GM13977 (cell line): ENCODE results near the gene PALMD.

Experiments
- DNase-seq: peaks from one replicate; pipeline ENCODE4 v3.0.0; 2012; ENCODE audit warnings: low spot score
- CTCF ChIP-seq: IDR thresholded peaks from 2 replicates; pipeline ENCODE4 v1.5.1; 2012; ENCODE audit warnings: mild to moderate bottlenecking, control low read depth; ENCODE audit not compliant: insufficient read depth; ENCODE audit errors: extremely low read depth, missing control alignments
- in situ Hi-C: fragments of 300-500 bp; cut with MboI; formaldehyde crosslinking; loops from one replicate; pipeline ENCODE4 v1.12.0; 2022; ENCODE audit warnings: low sequenced_read_pairs, low pct_unique_long_range_greater_than_20kb, mixed read lengths, inconsistent platforms; ENCODE audit not compliant: unreplicated experiment

PALMD gene

DNA sequence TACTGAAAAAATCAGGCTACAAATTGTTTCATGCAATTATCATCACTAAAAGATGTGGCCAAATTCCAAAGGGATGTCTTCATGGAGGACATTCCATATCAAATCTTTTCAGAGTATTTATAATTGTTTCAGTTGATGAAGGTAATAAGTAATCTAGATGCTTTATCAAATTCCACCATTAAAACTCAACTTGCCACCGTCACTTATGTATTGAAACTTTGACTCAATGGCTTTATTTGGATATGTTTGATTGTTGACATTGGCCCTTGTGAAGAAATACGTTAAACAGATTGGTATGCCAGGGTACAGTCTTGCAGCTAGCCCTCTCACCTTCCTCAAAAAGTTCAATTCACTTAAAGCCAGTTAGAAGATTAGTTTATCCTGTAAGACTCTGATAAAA is 32.2 kb upstream of the PALMD start:
- in situ Hi-C loops = no loop called here
- TF ChIP-seq CTCF = no peak
- no peak for DNase-seq

- DNase-seq = no peak
- no peak for TF ChIP-seq CTCF
- in situ Hi-C loops = no loop called here
Measured at GRCh38 chr1:99614728-99615127, 31.2 kb upstream of the PALMD start.

DNA sequence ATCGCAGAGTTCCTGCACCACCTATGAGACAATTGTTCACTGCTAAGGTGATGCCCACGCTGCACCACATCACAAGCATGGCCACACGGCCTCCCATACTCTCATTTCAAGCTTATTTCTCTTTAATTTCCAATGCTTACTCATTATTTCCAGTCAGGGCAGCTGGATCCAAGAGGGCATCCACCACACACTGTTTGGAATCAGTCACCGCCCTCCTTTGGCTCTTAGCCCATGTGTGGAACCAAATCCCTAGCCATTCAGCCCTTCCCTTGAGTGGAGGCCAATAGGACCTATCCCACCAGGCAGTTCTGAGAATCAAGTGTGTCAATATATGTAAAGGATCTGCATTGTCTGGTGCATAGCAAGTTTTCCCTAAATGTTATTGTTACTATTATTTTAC is 26.3 kb upstream of the PALMD start:
- no peak for DNase-seq
- in situ Hi-C loops = no loop called here
- TF ChIP-seq CTCF = no peak

GRCh38 chr1:99621340-99621901 is 24.5 kb upstream of the PALMD start:
- no peak for TF ChIP-seq CTCF
- in situ Hi-C loops = no loop called here
- no peak for DNase-seq

DNA sequence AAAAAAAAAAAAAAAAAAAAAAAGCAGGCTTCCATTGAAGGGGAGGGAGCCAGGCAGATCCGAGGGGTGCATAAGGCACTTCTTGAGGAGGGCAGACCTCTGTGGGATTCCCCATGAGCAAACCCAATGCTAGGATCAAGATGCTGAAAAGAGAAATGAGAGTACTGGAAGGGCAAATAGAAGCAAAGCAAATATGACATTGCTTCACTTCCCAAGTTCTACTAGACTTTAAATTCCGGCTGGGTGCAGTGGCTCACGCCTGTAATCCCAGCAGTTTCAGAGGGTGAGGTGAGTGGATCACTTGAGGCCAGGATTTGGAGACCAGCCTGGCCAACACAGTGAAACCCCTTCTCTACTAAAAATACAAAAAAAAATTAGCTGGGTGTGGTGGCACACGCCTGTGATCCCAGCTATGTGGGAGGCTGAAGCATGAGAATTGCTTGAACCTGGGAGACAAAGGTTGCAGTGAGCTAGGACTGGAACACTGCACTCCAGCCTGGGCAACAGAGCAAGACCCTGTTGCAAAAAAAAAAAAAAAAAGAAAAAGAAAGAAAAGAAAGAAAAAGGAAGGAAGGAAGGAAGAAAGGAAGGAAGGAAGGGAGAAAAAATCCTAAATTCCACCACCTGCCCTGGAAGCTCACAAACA is 23.1 kb upstream of the PALMD start:
- no peak for DNase-seq
- in situ Hi-C loops = no loop called here
- TF ChIP-seq CTCF = no peak

GRCh38 chr1:99623554-99623953 is 22.4 kb upstream of the PALMD start:
- DNase-seq = no peak
- in situ Hi-C loops = no loop called here
- TF ChIP-seq CTCF = no peak
